Neural progenitor cell (in vitro differentiated cells): ENCODE measurements around the gene NUDT16. TPM values are rescaled to one million over a fixed set of nuclear protein-coding genes. Genes with fewer than 3 reads are reported as not detected.

Experiments used
- DNase-seq: peaks from one replicate; pipeline ENCODE4 v3.0.0-alpha.2; 2016; ENCODE audit warnings: low spot score
- H2AFZ ChIP-seq: fragments of 200-600 bp; sonication (generic); replicated peaks from 2 replicates; pipeline ENCODE4 v1.6.1; 2016; ENCODE audit warnings: antibody characterized with exemption
- H3F3A ChIP-seq: fragments of 200-600 bp; sonication (generic); 2 replicates; pipeline ENCODE4 v1.6.1; 2016; ENCODE audit warnings: antibody characterized with exemption, low read depth
- H3K27ac ChIP-seq: fragments of 200-600 bp; sonication (generic); 2 replicates; pipeline ENCODE4 v1.5.1; 2016; ENCODE audit warnings: mild to moderate bottlenecking
- H3K27me3 ChIP-seq: fragments of 200-600 bp; sonication (generic); 2 replicates; pipeline ENCODE4 v1.6.1; 2016; ENCODE audit warnings: mild to moderate bottlenecking, moderate library complexity
- H3K36me3 ChIP-seq: fragments of 200-600 bp; sonication (generic); 2 replicates; pipeline ENCODE4 v1.5.1; 2016
- H3K4me1 ChIP-seq: fragments of 200-600 bp; sonication (generic); 2 replicates; pipeline ENCODE4 v1.6.1; 2016; ENCODE audit warnings: mixed run types
- H3K4me2 ChIP-seq: fragments of 200-600 bp; sonication (generic); 2 replicates; pipeline ENCODE4 v1.6.1; 2016
- H3K4me3 ChIP-seq: fragments of 200-600 bp; sonication (generic); 2 replicates; pipeline ENCODE4 v1.5.1; 2016
- H3K79me2 ChIP-seq: fragments of 200-600 bp; sonication (generic); 2 replicates; pipeline ENCODE4 v1.6.1; 2016; ENCODE audit warnings: low read depth
- H3K9ac ChIP-seq: fragments of 200-600 bp; sonication (generic); 2 replicates; pipeline ENCODE4 v1.6.1; 2016
- H3K9me3 ChIP-seq: fragments of 200-600 bp; sonication (generic); 2 replicates; pipeline ENCODE4 v1.5.1; 2016; ENCODE audit warnings: low read depth
- H4K20me1 ChIP-seq: fragments of 200-600 bp; sonication (generic); 2 replicates; pipeline ENCODE4 v1.6.1; 2016; ENCODE audit warnings: low read depth
- H3K27ac Mint-ChIP-seq: 3 replicates; pipeline ENCODE4 v1.8.0; 2021; ENCODE audit warnings: mixed read lengths
- H3K27me3 Mint-ChIP-seq: 2 replicates; pipeline ENCODE4 v1.8.0; 2022; ENCODE audit warnings: low read depth, mild to moderate bottlenecking, inconsistent platforms, moderate library complexity, mixed read lengths; ENCODE audit not compliant: insufficient read depth
- H3K36me3 Mint-ChIP-seq: 3 replicates; pipeline ENCODE4 v1.8.0; 2021; ENCODE audit warnings: mixed read lengths
- H3K4me1 Mint-ChIP-seq: 3 replicates; pipeline ENCODE4 v1.8.0; 2021; ENCODE audit warnings: mixed read lengths
- H3K4me3 Mint-ChIP-seq: 3 replicates; pipeline ENCODE4 v1.8.0; 2021; ENCODE audit warnings: mild to moderate bottlenecking, moderate library complexity, mixed read lengths
- H3K9me3 Mint-ChIP-seq: 3 replicates; pipeline ENCODE4 v1.8.0; 2020; ENCODE audit warnings: mixed read lengths
- CTCF ChIP-seq: fragments of 200-600 bp; sonication (generic); IDR thresholded peaks from 2 replicates; pipeline ENCODE4 v1.5.1; 2017; ENCODE audit warnings: antibody characterized with exemption, mild to moderate bottlenecking
- EZH2 ChIP-seq: fragments of 200-600 bp; sonication (generic); IDR thresholded peaks from 2 replicates; pipeline ENCODE4 v1.6.1; 2017; ENCODE audit warnings: antibody characterized with exemption, mild to moderate bottlenecking, moderate library complexity
- EZH2phosphoT487 ChIP-seq: fragments of 200-600 bp; sonication (generic); IDR thresholded peaks from 2 replicates; pipeline ENCODE4 v1.6.1; 2017; ENCODE audit warnings: antibody characterized with exemption
- total RNA-seq: library from RNA; depleted of rRNA; stranded (reverse); fragments of >200 nt; gene quantifications from 2 replicates; pipeline ENCODE4 v1.2.3, GENCODE V29; 2015; ENCODE audit warnings: low replicate concordance

The NUDT16 gene
- total RNA-seq, 1 donor from 2014 or later: 19.1 TPM

GRCh38 chr3:131403216-131403895, 21.8 kb downstream of the NUDT16 start:
- H3K4me1 Mint-ChIP-seq: no peaks in the 10 kb centered on the region

GRCh38 chr3:131405411-131405810, 23.8 kb downstream of the NUDT16 start:
- H3K9me3 ChIP-seq: no peaks in the 10 kb centered on the region
- TF ChIP-seq EZH2phosphoT487 (no peak), EZH2 (no peak), CTCF (no peak)
- Mint-ChIP-seq H3K9me3 (peaks cover 6% of the 10 kb centered on the region), H3K36me3 (no peaks in the 10 kb centered on the region), H3K4me1 (no peaks in the 10 kb centered on the region), H3K4me3 (no peak overlapping the region), H3K27me3 (peaks cover 2% of the 10 kb centered on the region), H3K27ac (no peak overlapping the region)
- no peaks in the 10 kb centered on the region for H3K36me3 ChIP-seq
- no peak for DNase-seq
- no peaks in the 10 kb centered on the region for H4K20me1 ChIP-seq
- no peaks in the 10 kb centered on the region for H3K4me1 ChIP-seq
- no peaks in the 10 kb centered on the region for H3F3A ChIP-seq
- H3K79me2 ChIP-seq: no peaks in the 10 kb centered on the region
- H3K27ac ChIP-seq: no peak overlapping the region
- H2AFZ ChIP-seq: no peak overlapping the region
- H3K4me2 ChIP-seq: no peak overlapping the region
- no peak overlapping the region for H3K9ac ChIP-seq
- H3K4me3 ChIP-seq: no peak overlapping the region
- no peaks in the 10 kb centered on the region for H3K27me3 ChIP-seq

More at GRCh38 chr3:131403216-131403895, 21.8 kb downstream of the NUDT16 start:
- TF ChIP-seq CTCF (no peak), EZH2 (no peak), EZH2phosphoT487 (no peak)
- Mint-ChIP-seq H3K9me3 (peaks cover 6% of the 10 kb centered on the region), H3K27ac (no peak overlapping the region), H3K36me3 (no peaks in the 10 kb centered on the region), H3K27me3 (peaks cover 2% of the 10 kb centered on the region), H3K4me3 (no peak overlapping the region)
- Histone ChIP-seq H3K36me3 (no peaks in the 10 kb centered on the region), H3K27me3 (no peaks in the 10 kb centered on the region), H3F3A (no peaks in the 10 kb centered on the region), H4K20me1 (no peaks in the 10 kb centered on the region), H3K79me2 (no peaks in the 10 kb centered on the region), H3K4me1 (no peaks in the 10 kb centered on the region), H3K4me3 (no peak overlapping the region), H3K9me3 (no peaks in the 10 kb centered on the region), H2AFZ (no peak overlapping the region), H3K9ac (no peak overlapping the region), H3K4me2 (no peak overlapping the region), H3K27ac (no peak overlapping the region)
- no peak for DNase-seq

GRCh38 chr3:131406274-131406673, 24.7 kb downstream of the NUDT16 start:
- no peak overlapping the region for H3K27ac ChIP-seq
- Mint-ChIP-seq H3K9me3 (peaks cover 10% of the 10 kb centered on the region), H3K27me3 (peaks cover 2% of the 10 kb centered on the region), H3K36me3 (no peaks in the 10 kb centered on the region), H3K27ac (no peak overlapping the region), H3K4me1 (no peaks in the 10 kb centered on the region), H3K4me3 (no peak overlapping the region)
- H4K20me1 ChIP-seq: no peaks in the 10 kb centered on the region
- H2AFZ ChIP-seq: no peak overlapping the region
- H3F3A ChIP-seq: no peaks in the 10 kb centered on the region
- no peaks in the 10 kb centered on the region for H3K36me3 ChIP-seq
- no peaks in the 10 kb centered on the region for H3K27me3 ChIP-seq
- H3K79me2 ChIP-seq: no peaks in the 10 kb centered on the region
- TF ChIP-seq EZH2phosphoT487: no peak
- TF ChIP-seq CTCF: no peak
- no peak for TF ChIP-seq EZH2
- H3K4me2 ChIP-seq: no peak overlapping the region
- no peaks in the 10 kb centered on the region for H3K4me1 ChIP-seq
- no peaks in the 10 kb centered on the region for H3K9me3 ChIP-seq
- DNase-seq: no peak
- H3K9ac ChIP-seq: no peak overlapping the region
- H3K4me3 ChIP-seq: no peak overlapping the region
